B cell (primary cell): Measurements from ENCODE around the gene ZDHHC24. TPM values are rescaled to one million over a fixed set of nuclear protein-coding genes. Genes with fewer than 3 reads are reported as not detected.

Experiments used
- ATAC-seq: fragments of 200-7000 bp; cut with Tn5 transposase; one replicate; pipeline ENCODE4 v1.10.0; 2021; ENCODE audit warnings: low read depth, mild to moderate bottlenecking, moderate number of reproducible peaks, moderate library complexity
- CTCF ChIA-PET: fragments of 350-600 bp; sonication (Branson Sonifier 250); formaldehyde crosslinking; loops from one replicate; lab custom pipeline; 2021; ENCODE audit warnings: antibody characterized with exemption, inconsistent platforms; lab: Charles Lee
- POLR2A ChIA-PET: fragments of 350-600 bp; sonication (Branson Sonifier 250); formaldehyde crosslinking; loops from one replicate; lab custom pipeline; 2021; ENCODE audit warnings: antibody characterized with exemption; lab: Charles Lee
- DNase-seq: peaks from one replicate; pipeline ENCODE4 v3.0.0; 2013
- H2AFZ ChIP-seq: 2 replicates; pipeline ENCODE4 v1.6.1; 2012; ENCODE audit warnings: mild to moderate bottlenecking, low read depth, low read length; ENCODE audit not compliant: insufficient read depth, poor library complexity, severe bottlenecking
- H3K27ac ChIP-seq, 2 donors: 1 replicate in 1 of 2; 2 replicates in 1 of 2; pipeline ENCODE4 v1.5.1; 2012 to 2013; ENCODE audit warnings: low read length in 2 of 2, mild to moderate bottlenecking in 2 of 2, moderate library complexity in 1 of 2
- H3K27me3 ChIP-seq, 4 experiments: fragments of 200-600 bp in 1 of 4; sonication (generic) in 1 of 4; replicated peaks in 1 of 4; 1 replicate in 2 of 4; 2 replicates in 2 of 4; pipeline versions ENCODE4 v1.6.1 to v1.7.0; 2013 to 2016; ENCODE audit warnings: low read length in 3 of 4, mild to moderate bottlenecking in 2 of 4, mixed read lengths in 1 of 4, moderate library complexity in 1 of 4; ENCODE audit not compliant: insufficient read depth in 4 of 4, control insufficient read depth in 3 of 4; ENCODE audit errors: control extremely low read depth in 1 of 4
- H3K36me3 ChIP-seq, 2 experiments: replicated peaks in 1 of 2; 1 replicate in 1 of 2; 2 replicates in 1 of 2; pipeline versions ENCODE4 v1.6.1 to v1.7.1; 2013; ENCODE audit warnings: low read length in 1 of 2; ENCODE audit not compliant: insufficient read depth in 2 of 2, control insufficient read depth in 1 of 2; ENCODE audit errors: control extremely low read depth in 1 of 2, extremely low read depth in 1 of 2
- H3K4me1 ChIP-seq, 2 donors: fragments of 200-600 bp in 1 of 2; sonication (generic) in 1 of 2; 1 replicate in 1 of 2; 2 replicates in 1 of 2; pipeline versions ENCODE4 v1.5.1 to v1.6.1; 2013 to 2017; ENCODE audit warnings: low read length in 2 of 2; ENCODE audit not compliant: control insufficient read depth in 2 of 2, insufficient read depth in 2 of 2
- H3K4me2 ChIP-seq: replicated peaks from 2 replicates; pipeline ENCODE3; 2012; ENCODE audit warnings: mild to moderate bottlenecking, low read depth, low read length; ENCODE audit not compliant: poor library complexity, severe bottlenecking
- H3K4me3 ChIP-seq, 5 experiments: fragments of 200-600 bp in 1 of 5; sonication (generic) in 1 of 5; 1 replicate in 3 of 5; 2 replicates in 2 of 5; pipeline versions ENCODE4 v1.5.1 to v1.7.0; 2011 to 2016; ENCODE audit warnings: low read length in 4 of 5, mild to moderate bottlenecking in 4 of 5, low read depth in 2 of 5, control low read depth in 1 of 5, moderate library complexity in 1 of 5; ENCODE audit not compliant: insufficient read depth in 1 of 5; ENCODE audit errors: control extremely low read depth in 1 of 5, extremely low read depth in 1 of 5
- H3K79me2 ChIP-seq: fragments of 200-600 bp; sonication (generic); one replicate; pipeline ENCODE4 v1.6.0; 2016; ENCODE audit warnings: low read length; ENCODE audit not compliant: control insufficient read depth, insufficient read depth
- H3K9ac ChIP-seq: fragments of 200-600 bp; sonication (generic); 2 replicates; pipeline ENCODE4 v1.6.1; 2017; ENCODE audit warnings: mild to moderate bottlenecking, low read length, moderate library complexity
- H3K9me3 ChIP-seq, 3 donors: one replicate each; pipeline versions ENCODE4 v1.6.1 to v1.7.1; 2013; ENCODE audit warnings: low read length in 2 of 3; ENCODE audit not compliant: control insufficient read depth in 2 of 3, insufficient read depth in 1 of 3; ENCODE audit errors: control extremely low read depth in 1 of 3
- H4K20me1 ChIP-seq: 2 replicates; pipeline ENCODE4 v1.6.0; 2012; ENCODE audit warnings: mild to moderate bottlenecking, low read length; ENCODE audit not compliant: insufficient read depth, control insufficient read depth, poor library complexity, severe bottlenecking
- H3K27ac Mint-ChIP-seq: one replicate; pipeline ENCODE4 v1.8.0; 2021; ENCODE audit warnings: mixed read lengths
- H3K27me3 Mint-ChIP-seq: one replicate; pipeline ENCODE4 v1.8.0; 2021; ENCODE audit warnings: mixed read lengths
- H3K4me1 Mint-ChIP-seq: one replicate; pipeline ENCODE4 v1.8.0; 2021; ENCODE audit warnings: mixed read lengths
- H3K4me3 Mint-ChIP-seq: one replicate; pipeline ENCODE4 v1.8.0; 2021; ENCODE audit warnings: mixed read lengths
- H3K9me3 Mint-ChIP-seq: one replicate; pipeline ENCODE4 v1.8.0; 2022; ENCODE audit warnings: mixed read lengths; ENCODE audit not compliant: insufficient read depth
- CTCF ChIP-seq: fragments of 200-600 bp; IDR thresholded peaks from one replicate; pipeline ENCODE4 v1.8.0; 2022; ENCODE audit warnings: antibody characterized with exemption, mild to moderate bottlenecking
- EZH2 ChIP-seq: IDR thresholded peaks from 2 replicates; pipeline ENCODE4 v1.6.1; 2012; ENCODE audit warnings: borderline replicate concordance, low read depth, mild to moderate bottlenecking, moderate library complexity, low read length; ENCODE audit not compliant: insufficient read depth, poor library complexity, severe bottlenecking
- WGBS: methylation state at CpG from one replicate; pipeline ENCODE4 v1.1.5; 2013; ENCODE audit warnings: missing lambda C conversion rate; ENCODE audit not compliant: insufficient coverage; 5-methylcytosine and 5-hydroxymethylcytosine counted together
- intact Hi-C: fragments of 100-400 bp; cut with micrococcal nuclease; formaldehyde crosslinking; loops from one replicate; pipeline ENCODE4 v1.10.0; 2022
- polyA plus RNA-seq: library from polyadenylated mRNA; depleted of rRNA; stranded (reverse); fragments of >200 nt; gene quantifications from 2 replicates; pipeline ENCODE4 v1.2.3, GENCODE V29; 2012
- total RNA-seq, 2 donors: library from RNA; stranded (reverse); fragments of 120-200 nt in 1 of 2; gene quantifications; 1 replicate in 1 of 2; 2 replicates in 1 of 2; pipeline versions ENCODE4 v1.2.3 to v1.2.4, GENCODE V29; 2013 to 2022

ZDHHC24 gene
- total and polyA plus RNA-seq, 2 donors (not counting 1 experiment from before 2014, with no cell fraction given): 29.7 to 32.6 TPM

- ATAC-seq: no peak
- peaks cover 0 to 7% of the 10 kb centered on the region in 2 experiments for H3K36me3 ChIP-seq
- H3K27me3 ChIP-seq: no peaks in the 10 kb centered on the region
- peak overlapping the region; percentile 88 for H3K4me2 ChIP-seq
- H3K27ac Mint-ChIP-seq: peak overlapping the region; percentile 93
- intact Hi-C loops: no loop called here
- peaks cover 20% of the 10 kb centered on the region for H3K4me1 Mint-ChIP-seq
- H3K4me1 ChIP-seq: peaks cover 10 to 20% of the 10 kb centered on the region in 2 donors
- H3K4me3 Mint-ChIP-seq: peak overlapping the region; percentile 92
- no peaks in the 10 kb centered on the region for H3K9me3 ChIP-seq
- no peak for TF ChIP-seq EZH2
- peak; percentile 80 for TF ChIP-seq CTCF
- H2AFZ ChIP-seq: no peak overlapping the region
- H3K27me3 Mint-ChIP-seq: no peaks in the 10 kb centered on the region
- peak overlapping the region; percentile 76 for H3K9ac ChIP-seq
- 60% methylated on average over 4 of the region's 8 CpGs for WGBS
- H3K9me3 Mint-ChIP-seq: no peaks in the 10 kb centered on the region
- no peaks in the 10 kb centered on the region for H4K20me1 ChIP-seq
- CTCF ChIA-PET: interaction anchor here (0.5 to 3.6 kb wide), 13 partner anchors 10 to 200 kb away, joined by 3 to 45 read pairs (median 6); partner anchors contain the start of genes MRPL11, PELI3 and RBM4B
- peak overlapping the region in 1 of 2 donors; percentile 85 for H3K27ac ChIP-seq
- peaks cover 12% of the 10 kb centered on the region for H3K79me2 ChIP-seq
- H3K4me3 ChIP-seq: peak overlapping the region in 4 of 5 experiments; percentile 60 to 92 (median 80)
- POLR2A ChIA-PET: interaction anchor here (2.2 kb wide), 1 partner anchor 12 kb away, joined by 18 read pairs; the partner anchor contains the start of gene PELI3
- peak; percentile 72 for DNase-seq
These were observed 67.0 kb downstream of the ZDHHC24 start for GRCh38 chr11:66478729-66479393.
